Prostate gland (tissue), 2 donors: ENCODE data around the gene CLHC1. TPM values are rescaled to one million over a fixed set of nuclear protein-coding genes. Genes with fewer than 3 reads are reported as not detected.

ENCODE experiments used
- DNase-seq: peaks from one replicate; pipeline ENCODE4 v3.0.0-alpha.2; 2019; ENCODE audit warnings: low spot score
- H3K27ac ChIP-seq, 2 donors: fragments of 200-600 bp; sonication (generic); 2 replicates each; pipeline ENCODE4 v1.5.1; 2017 to 2019
- H3K27me3 ChIP-seq: fragments of 200-600 bp; sonication (generic); replicated peaks from 2 replicates; pipeline ENCODE4 v1.5.1; 2019; ENCODE audit not compliant: insufficient read depth
- H3K36me3 ChIP-seq, 2 donors: fragments of 200-600 bp; sonication (generic); 1 replicate in 1 of 2; 2 replicates in 1 of 2; pipeline versions ENCODE4 v1.5.1 to v1.8.1; 2017 to 2019
- H3K4me1 ChIP-seq: fragments of 200-600 bp; sonication (generic); replicated peaks from 2 replicates; pipeline ENCODE4 v1.5.1; 2019
- H3K4me3 ChIP-seq, 2 donors: fragments of 200-600 bp; sonication (generic); 2 replicates each; pipeline ENCODE4 v1.5.1; 2017 to 2019
- H3K9me3 ChIP-seq: fragments of 200-600 bp; sonication (generic); 2 replicates; pipeline ENCODE4 v1.5.1; 2017
- CTCF ChIP-seq, 4 experiments: fragments of 200-600 bp in 2 of 4; fragments of 450-650 bp in 2 of 4; sonication (generic) in 2 of 4; IDR thresholded peaks; 1 replicate in 3 of 4; 2 replicates in 1 of 4; pipeline ENCODE4 v1.5.1; 2016 to 2019; ENCODE audit warnings: antibody characterized with exemption in 4 of 4, mild to moderate bottlenecking in 2 of 4, moderate library complexity in 2 of 4
- POLR2A ChIP-seq: fragments of 450-650 bp; IDR thresholded peaks from one replicate; pipeline ENCODE4 v1.6.1; 2016; ENCODE audit warnings: antibody characterized with exemption, mild to moderate bottlenecking
- POLR2AphosphoS5 ChIP-seq: sonication (generic); formaldehyde crosslinking; IDR thresholded peaks from one replicate; pipeline ENCODE4 v1.6.1; 2017; ENCODE audit warnings: antibody characterized with exemption
- WGBS: methylation state at CpG from one replicate; pipeline ENCODE4 v1.1.5; 2018; 5-methylcytosine and 5-hydroxymethylcytosine counted together
- intact Hi-C: fragments of 100-400 bp; cut with DNase I; formaldehyde crosslinking; loops from one replicate; pipeline ENCODE4 v1.14.2; 2022
- total RNA-seq, 2 donors: library from RNA; depleted of rRNA; stranded (reverse); fragments of >200 nt; gene quantifications; one replicate each; pipeline ENCODE4 v1.1.0, GENCODE V29; 2016

Gene CLHC1
- total RNA-seq, 2 donors from 2014 or later = 5.4 to 15.7 TPM

DNA sequence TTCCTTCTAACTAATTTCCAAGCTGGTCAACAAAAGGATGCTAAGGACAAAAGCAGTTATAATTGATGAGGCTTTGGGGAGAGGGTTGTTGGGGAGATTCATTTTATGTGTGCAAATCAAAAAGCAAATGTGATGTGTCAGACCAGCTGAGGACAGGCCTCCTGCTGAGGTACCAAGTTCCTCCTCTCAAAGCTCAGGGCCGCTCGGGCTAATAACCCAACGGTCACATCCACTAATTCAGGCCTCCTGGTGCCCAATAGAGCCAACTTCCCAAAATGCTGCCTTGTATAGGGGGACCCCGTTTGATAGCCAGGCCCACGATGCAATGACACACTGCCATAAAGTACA, 93.2 kb downstream of the CLHC1 start:
- Histone ChIP-seq H3K27ac (no peak overlapping the region), H3K27me3 (no peaks in the 10 kb centered on the region), H3K9me3 (no peaks in the 10 kb centered on the region), H3K4me3 (no peak overlapping the region), H3K36me3 (no peaks in the 10 kb centered on the region), H3K4me1 (peaks cover 7% of the 10 kb centered on the region)
- TF ChIP-seq POLR2A (no peak), POLR2AphosphoS5 (no peak), CTCF (IDR thresholded peaks at IDR 0.05) (no peak)
- DNase-seq = no peak
- WGBS = 87% methylated on average over 5 of the region's 5 CpGs
- intact Hi-C loops = no loop called here

DNA sequence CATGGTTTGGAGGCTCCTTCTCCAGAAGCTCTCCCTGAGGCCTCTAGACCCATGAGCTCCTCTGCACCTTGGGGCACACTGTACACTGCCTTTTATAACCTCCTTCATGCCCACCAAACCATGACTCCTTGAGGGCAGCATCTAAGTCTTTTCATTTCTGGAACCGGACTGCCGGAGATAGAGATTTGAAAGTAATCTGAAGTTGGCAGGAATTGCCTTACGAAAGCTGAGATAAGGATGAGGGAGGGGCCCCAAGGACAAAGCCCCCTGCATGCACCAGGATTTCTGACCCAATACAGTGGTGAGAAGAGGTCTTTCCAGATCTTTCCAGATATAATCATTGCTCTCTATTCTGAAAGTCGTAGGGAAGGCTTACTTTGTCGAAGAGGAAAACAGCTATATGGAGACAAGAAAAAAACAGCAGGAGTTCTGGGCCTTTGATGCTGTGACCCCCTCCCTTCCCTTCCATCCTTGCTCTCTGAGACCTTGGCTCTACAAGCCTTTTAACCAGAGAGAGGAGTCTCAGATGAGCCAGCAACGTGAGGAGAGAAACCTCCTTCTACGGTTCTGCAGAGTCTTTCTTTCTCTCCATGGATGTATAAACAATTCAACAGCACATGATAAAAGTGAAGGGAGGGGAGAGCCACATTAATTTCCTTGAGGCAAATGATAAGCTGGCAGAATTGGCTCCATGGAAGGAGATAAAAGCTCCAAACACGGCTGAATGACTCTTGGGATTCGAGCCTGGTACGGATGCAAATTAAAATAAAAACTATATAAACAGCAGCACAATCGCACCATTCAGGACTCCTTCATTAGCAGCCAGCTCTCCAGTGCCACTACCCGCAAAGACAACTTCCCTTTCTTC, 93.8 kb downstream of the CLHC1 start:
- H3K27ac ChIP-seq = peak overlapping the region in 1 of 2 donors; percentile 21

GRCh38 chr2:55137024-55137958, 94.8 kb downstream of the CLHC1 start:
- Histone ChIP-seq H3K27me3 (no peaks in the 10 kb centered on the region), H3K9me3 (no peaks in the 10 kb centered on the region), H3K36me3 (no peaks in the 10 kb centered on the region), H3K4me1 (peaks cover 10% of the 10 kb centered on the region), H3K4me3 (no peak overlapping the region), H3K27ac (peak overlapping the region; percentile 21 to 46)
- WGBS = 76% methylated on average over 23 of the region's 23 CpGs
- no peak for TF ChIP-seq POLR2A
- no peak for TF ChIP-seq CTCF (IDR thresholded peaks at IDR 0.05)
- no peak for TF ChIP-seq POLR2AphosphoS5
- intact Hi-C loops = no loop called here
- no peak for DNase-seq

More for the DNA sequence above, 93.8 kb downstream of the CLHC1 start:
- intact Hi-C loops = no loop called here
- H3K36me3 ChIP-seq = no peaks in the 10 kb centered on the region
- no peaks in the 10 kb centered on the region for H3K9me3 ChIP-seq
- 40% methylated on average over 12 of the region's 12 CpGs for WGBS
- peaks cover 10% of the 10 kb centered on the region for H3K4me1 ChIP-seq
- no peak for DNase-seq
- H3K4me3 ChIP-seq = no peak overlapping the region
- no peaks in the 10 kb centered on the region for H3K27me3 ChIP-seq
- no peak for TF ChIP-seq CTCF (IDR thresholded peaks at IDR 0.05)
- TF ChIP-seq POLR2AphosphoS5 = peak; percentile 5

- intact Hi-C loops = no loop called here
- no peak overlapping the region for H3K4me3 ChIP-seq
- no peak for TF ChIP-seq POLR2AphosphoS5
- TF ChIP-seq CTCF (IDR thresholded peaks at IDR 0.05) = no peak
- TF ChIP-seq POLR2A = no peak
- WGBS = 67% methylated on average over 4 of the region's 4 CpGs
- DNase-seq = no peak
- H3K9me3 ChIP-seq = no peaks in the 10 kb centered on the region
- H3K36me3 ChIP-seq = no peaks in the 10 kb centered on the region
- peak overlapping the region in 1 of 2 donors; percentile 46 for H3K27ac ChIP-seq
- peaks cover 10% of the 10 kb centered on the region for H3K4me1 ChIP-seq
- no peaks in the 10 kb centered on the region for H3K27me3 ChIP-seq
These were observed 96.0 kb downstream of the CLHC1 start for GRCh38 chr2:55136138-55136541.
